IPS-18a (cell line): ENCODE data around the gene NANS.
"Not testable (repeated sequence)": the region's sequence is repeated elsewhere in the genome, so short reads cannot be mapped to it uniquely, and the experiment has no call there.

Source experiments
- H3K27ac ChIP-seq: one replicate; pipeline ENCODE4 v1.5.1; 2013; ENCODE audit warnings: low read length
- H3K27me3 ChIP-seq: one replicate; pipeline ENCODE4 v1.6.1; 2013; ENCODE audit warnings: mild to moderate bottlenecking, low read length; ENCODE audit not compliant: control insufficient read depth, insufficient read depth
- H3K36me3 ChIP-seq: one replicate; pipeline ENCODE4 v1.6.1; 2013; ENCODE audit warnings: low read depth, low read length; ENCODE audit not compliant: control insufficient read depth
- H3K4me1 ChIP-seq: one replicate; pipeline ENCODE4 v1.6.1; 2013; ENCODE audit warnings: low read depth, low read length; ENCODE audit not compliant: control insufficient read depth
- H3K4me3 ChIP-seq: one replicate; pipeline ENCODE4 v1.5.1; 2013; ENCODE audit warnings: low read length
- H3K9ac ChIP-seq: one replicate; pipeline ENCODE4 v1.6.1; 2013; ENCODE audit warnings: mild to moderate bottlenecking, low read length, moderate library complexity
- H3K9me3 ChIP-seq: one replicate; pipeline ENCODE4 v1.6.1; 2013; ENCODE audit warnings: low read depth, low read length; ENCODE audit not compliant: control insufficient read depth

Gene NANS

GRCh38 chr9:98064623-98065392 is 8.3 kb downstream of the NANS start:
- peaks cover 24% of the 10 kb centered on the region for H3K36me3 ChIP-seq
- H3K27me3 ChIP-seq, result no peaks in the 10 kb centered on the region
- no peaks in the 10 kb centered on the region for H3K9me3 ChIP-seq
- no peak overlapping the region for H3K4me3 ChIP-seq
- H3K27ac ChIP-seq, result no peak overlapping the region
- H3K9ac ChIP-seq, result no peak overlapping the region
- no peaks in the 10 kb centered on the region for H3K4me1 ChIP-seq

- Histone ChIP-seq H3K27ac (no peak overlapping the region), H3K4me1 (no peaks in the 10 kb centered on the region), H3K36me3 (peaks cover 19% of the 10 kb centered on the region), H3K9ac (no peak overlapping the region), H3K9me3 (no peaks in the 10 kb centered on the region), H3K27me3 (no peaks in the 10 kb centered on the region), H3K4me3 (no peak overlapping the region)
These were observed 9.7 kb downstream of the NANS start for GRCh38 chr9:98066235-98066634.

GRCh38 chr9:98067184-98067583 is 10.7 kb downstream of the NANS start:
- no peaks in the 10 kb centered on the region for H3K27me3 ChIP-seq
- peaks cover 19% of the 10 kb centered on the region for H3K36me3 ChIP-seq
- no peaks in the 10 kb centered on the region for H3K4me1 ChIP-seq
- H3K9ac ChIP-seq, result no peak overlapping the region
- no peak overlapping the region for H3K4me3 ChIP-seq
- no peak overlapping the region for H3K27ac ChIP-seq
- no peaks in the 10 kb centered on the region for H3K9me3 ChIP-seq

- Histone ChIP-seq H3K9me3 (no peaks in the 10 kb centered on the region), H3K27me3 (no peaks in the 10 kb centered on the region), H3K4me3 (no peak overlapping the region), H3K27ac (no peak overlapping the region), H3K4me1 (no peaks in the 10 kb centered on the region), H3K36me3 (peaks cover 13% of the 10 kb centered on the region), H3K9ac (no peak overlapping the region)
These were observed 13.0 kb downstream of the NANS start for GRCh38 chr9:98069551-98069950.

GRCh38 chr9:98070704-98071103 is 14.2 kb downstream of the NANS start:
- Histone ChIP-seq H3K27ac (no peak overlapping the region), H3K36me3 (peaks cover 10% of the 10 kb centered on the region), H3K4me3 (no peak overlapping the region), H3K9ac (no peak overlapping the region), H3K4me1 (peaks cover 2% of the 10 kb centered on the region), H3K9me3 (no peaks in the 10 kb centered on the region), H3K27me3 (no peaks in the 10 kb centered on the region)

DNA sequence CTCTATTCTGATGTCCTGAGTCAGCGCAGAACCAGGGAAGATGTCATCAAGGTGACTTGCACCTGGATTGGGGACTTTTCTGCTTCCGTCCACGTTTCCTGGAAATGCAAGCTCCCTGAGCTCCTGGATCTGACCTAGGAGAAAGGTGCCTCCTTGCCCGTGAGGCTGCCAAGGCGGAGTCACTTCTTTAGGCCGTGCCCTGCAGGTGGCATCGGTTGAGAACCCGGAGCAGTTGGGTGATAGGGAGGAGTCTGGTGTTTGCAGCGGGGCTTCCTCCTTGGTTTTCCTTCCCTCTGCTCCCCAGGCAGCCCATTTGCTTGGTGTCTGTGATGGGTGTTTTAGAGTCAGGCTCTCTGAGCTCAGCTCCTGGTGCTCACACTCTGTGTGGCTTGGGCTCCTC is 15.2 kb downstream of the NANS start:
- H3K4me1 ChIP-seq, result peaks cover 6% of the 10 kb centered on the region
- H3K27me3 ChIP-seq, result no peaks in the 10 kb centered on the region
- no peaks in the 10 kb centered on the region for H3K9me3 ChIP-seq
- no peak overlapping the region for H3K27ac ChIP-seq
- peaks cover 4% of the 10 kb centered on the region for H3K36me3 ChIP-seq
- no peak overlapping the region for H3K4me3 ChIP-seq
- H3K9ac ChIP-seq, result no peak overlapping the region

- Histone ChIP-seq H3K4me1 (peaks cover 6% of the 10 kb centered on the region), H3K27me3 (no peaks in the 10 kb centered on the region), H3K36me3 (no peaks in the 10 kb centered on the region), H3K4me3 (no peak overlapping the region), H3K9ac (no peak overlapping the region), H3K27ac (no peak overlapping the region), H3K9me3 (no peaks in the 10 kb centered on the region)
These were observed 17.8 kb downstream of the NANS start for GRCh38 chr9:98074115-98074990.

- no peak overlapping the region for H3K27ac ChIP-seq
- no peak overlapping the region for H3K9ac ChIP-seq
- no peaks in the 10 kb centered on the region for H3K27me3 ChIP-seq
- peaks cover 6% of the 10 kb centered on the region for H3K4me1 ChIP-seq
- no peaks in the 10 kb centered on the region for H3K9me3 ChIP-seq
- H3K4me3 ChIP-seq, result no peak overlapping the region
- H3K36me3 ChIP-seq, result no peaks in the 10 kb centered on the region
These were observed 18.8 kb downstream of the NANS start for GRCh38 chr9:98075332-98075805.

- H3K36me3 ChIP-seq, H3K4me3 ChIP-seq, H3K9me3 ChIP-seq, H3K9ac ChIP-seq, H3K27ac ChIP-seq, H3K4me1 ChIP-seq, H3K27me3 ChIP-seq: not testable (repeated sequence)
These were observed 20.0 kb downstream of the NANS start for GRCh38 chr9:98076514-98076890.

DNA sequence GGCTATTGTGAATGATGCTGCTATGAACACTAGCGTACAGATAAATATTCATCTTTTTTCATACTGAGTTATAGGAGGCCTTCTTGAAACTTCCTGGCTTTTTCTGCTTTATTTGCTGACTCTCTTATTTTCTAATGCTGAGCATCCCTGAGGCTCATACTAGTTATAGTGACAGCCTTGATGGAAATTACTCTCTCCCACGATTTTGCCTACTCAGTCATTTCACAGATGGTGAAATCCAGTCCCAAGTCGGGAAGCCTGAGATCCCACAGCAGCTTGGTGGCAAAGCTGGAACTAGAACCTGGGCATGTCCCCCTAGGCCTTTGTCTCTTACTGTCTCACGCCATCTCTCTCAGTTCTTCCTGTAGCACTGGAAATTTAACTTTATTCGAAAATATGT is 22.4 kb downstream of the NANS start:
- no peak overlapping the region for H3K4me3 ChIP-seq
- H3K27ac ChIP-seq, result no peak overlapping the region
- no peaks in the 10 kb centered on the region for H3K27me3 ChIP-seq
- H3K9ac ChIP-seq, result no peak overlapping the region
- H3K9me3 ChIP-seq, result no peaks in the 10 kb centered on the region
- peaks cover 21% of the 10 kb centered on the region for H3K36me3 ChIP-seq
- peaks cover 6% of the 10 kb centered on the region for H3K4me1 ChIP-seq

GRCh38 chr9:98080326-98080725 is 23.8 kb downstream of the NANS start:
- H3K9me3 ChIP-seq, result no peaks in the 10 kb centered on the region
- H3K4me1 ChIP-seq, result peaks cover 6% of the 10 kb centered on the region
- H3K36me3 ChIP-seq, result peaks cover 21% of the 10 kb centered on the region
- no peaks in the 10 kb centered on the region for H3K27me3 ChIP-seq
- H3K9ac ChIP-seq, result no peak overlapping the region
- H3K27ac ChIP-seq, result no peak overlapping the region
- no peak overlapping the region for H3K4me3 ChIP-seq
